Erythroblast (primary cell): ENCODE measurements around the gene ADSL.

ENCODE experiments used
- GATA1 ChIP-seq: IDR thresholded peaks from 2 replicates; pipeline ENCODE4 v1.6.1; 2011; ENCODE audit warnings: low read depth, mild to moderate bottlenecking, control low read depth, low read length, moderate library complexity
- POLR2A ChIP-seq: IDR thresholded peaks from 2 replicates; pipeline ENCODE4 v1.6.1; 2011; ENCODE audit warnings: mild to moderate bottlenecking, low read length

DNA sequence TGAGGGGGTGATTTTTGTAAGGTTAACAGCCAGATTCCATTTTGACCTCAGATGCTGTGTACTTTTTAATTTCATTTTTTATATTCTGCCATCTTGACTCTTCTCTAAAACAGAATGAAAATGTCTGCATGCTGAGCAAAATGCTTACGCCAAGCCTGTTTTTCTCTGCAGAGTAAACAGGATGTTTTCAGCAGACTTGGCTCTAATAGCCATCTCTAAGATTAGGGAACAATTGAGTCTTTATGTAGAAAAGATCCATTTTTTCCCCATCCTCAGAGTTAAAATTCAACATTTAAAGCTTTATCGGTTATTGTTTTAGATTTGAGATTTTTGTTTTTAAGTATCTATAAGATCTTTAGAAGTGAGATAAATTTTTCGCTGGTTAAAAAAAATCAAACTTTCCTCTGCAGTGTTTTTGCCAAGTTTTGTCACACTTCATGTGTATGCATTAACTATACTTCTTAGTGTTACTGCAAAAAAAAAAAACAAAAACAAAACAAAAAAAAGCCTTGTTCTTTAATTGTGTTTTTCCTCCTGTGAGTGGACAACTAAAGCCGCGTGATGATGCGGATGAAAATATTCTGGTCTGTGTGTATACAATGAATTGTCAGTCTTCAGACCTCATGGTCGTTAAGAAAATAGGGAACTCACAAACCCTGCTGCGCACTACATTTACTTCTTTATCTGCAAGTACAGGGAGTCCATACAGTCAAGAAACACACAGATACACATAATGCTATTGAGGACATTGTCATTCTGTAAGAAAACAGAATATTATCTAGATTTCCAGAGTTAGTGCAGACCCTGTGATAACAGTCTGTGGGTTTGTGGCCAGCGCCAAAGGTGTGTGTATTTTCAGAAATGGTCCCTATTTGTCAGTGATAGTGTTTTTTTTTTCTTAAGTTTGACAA lies 17.5 kb upstream of the ADSL start:
- TF ChIP-seq POLR2A (no peak), GATA1 (no peak)
